Breast epithelium (tissue), 3 donors: ENCODE measurements around the gene MEFV.

ENCODE experiments used
- POLR2A ChIP-seq: fragments of 450-650 bp; IDR thresholded peaks from one replicate; pipeline ENCODE4 v1.6.1; 2016; ENCODE audit warnings: antibody characterized with exemption, mild to moderate bottlenecking, moderate library complexity
- POLR2AphosphoS5 ChIP-seq, 3 donors: sonication (generic); formaldehyde crosslinking; IDR thresholded peaks; one replicate each; pipeline ENCODE4 v1.6.1; 2017; ENCODE audit warnings: antibody characterized with exemption in 3 of 3
- TF ChIP-seq, protein P1 (sequence below), 3 donors: fragments of 450-650 bp; IDR thresholded peaks; one replicate each; pipeline ENCODE4 v1.5.1; 2016 to 2017; ENCODE audit warnings: antibody characterized with exemption in 3 of 3, mild to moderate bottlenecking in 3 of 3, moderate library complexity in 3 of 3

DNA sequence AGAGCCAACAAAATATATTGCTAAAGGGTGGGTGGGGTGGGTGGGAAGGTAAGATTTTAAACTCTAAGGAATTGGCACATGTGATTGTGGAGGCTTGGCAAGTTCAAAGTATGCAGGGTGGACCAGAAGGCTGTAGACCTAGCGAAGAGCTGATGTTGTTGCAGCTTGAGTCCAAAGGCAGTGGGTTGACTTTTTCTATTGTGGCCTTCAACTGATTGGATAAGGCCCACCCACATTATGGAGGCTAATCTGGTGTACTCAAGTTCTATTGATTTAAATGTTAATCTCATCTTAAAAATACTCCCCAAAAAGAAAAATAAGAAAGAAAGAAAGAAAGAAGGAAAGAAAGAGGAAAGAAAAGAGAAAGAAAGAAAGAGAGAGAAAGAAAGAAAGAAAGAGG is 43.9 kb downstream of the MEFV start:
- TF ChIP-seq POLR2A (no peak), POLR2AphosphoS5 (IDR thresholded peaks at IDR 0.05) (no peak)
- TF ChIP-seq, protein P1, sequence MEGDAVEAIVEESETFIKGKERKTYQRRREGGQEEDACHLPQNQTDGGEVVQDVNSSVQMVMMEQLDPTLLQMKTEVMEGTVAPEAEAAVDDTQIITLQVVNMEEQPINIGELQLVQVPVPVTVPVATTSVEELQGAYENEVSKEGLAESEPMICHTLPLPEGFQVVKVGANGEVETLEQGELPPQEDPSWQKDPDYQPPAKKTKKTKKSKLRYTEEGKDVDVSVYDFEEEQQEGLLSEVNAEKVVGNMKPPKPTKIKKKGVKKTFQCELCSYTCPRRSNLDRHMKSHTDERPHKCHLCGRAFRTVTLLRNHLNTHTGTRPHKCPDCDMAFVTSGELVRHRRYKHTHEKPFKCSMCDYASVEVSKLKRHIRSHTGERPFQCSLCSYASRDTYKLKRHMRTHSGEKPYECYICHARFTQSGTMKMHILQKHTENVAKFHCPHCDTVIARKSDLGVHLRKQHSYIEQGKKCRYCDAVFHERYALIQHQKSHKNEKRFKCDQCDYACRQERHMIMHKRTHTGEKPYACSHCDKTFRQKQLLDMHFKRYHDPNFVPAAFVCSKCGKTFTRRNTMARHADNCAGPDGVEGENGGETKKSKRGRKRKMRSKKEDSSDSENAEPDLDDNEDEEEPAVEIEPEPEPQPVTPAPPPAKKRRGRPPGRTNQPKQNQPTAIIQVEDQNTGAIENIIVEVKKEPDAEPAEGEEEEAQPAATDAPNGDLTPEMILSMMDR (IDR thresholded peaks at IDR 0.05) = no peak
